PFSK-1 (cell line): ENCODE measurements around the gene HBA1.

Experiments used
- FOXP2 ChIP-seq: optimal IDR thresholded peaks from 2 replicates; pipeline ENCODE3; 2011; ENCODE audit warnings: borderline replicate concordance, control low read depth, inconsistent platforms; ENCODE audit not compliant: insufficient read depth; ENCODE audit errors: extremely low read length, extremely low read depth
- POLR2AphosphoS5 ChIP-seq: IDR thresholded peaks from 2 replicates; pipeline ENCODE4 v1.6.1; 2012; ENCODE audit warnings: low read depth, mild to moderate bottlenecking, control low read depth, low read length, moderate library complexity
- REST ChIP-seq, 2 experiments: IDR thresholded peaks; 2 replicates each; pipeline versions ENCODE4 v1.6.1 to v1.8.0; 2011 to 2012; ENCODE audit warnings: low read depth in 2 of 2, low read length in 2 of 2, control low read depth in 1 of 2, inconsistent platforms in 1 of 2, mild to moderate bottlenecking in 1 of 2, moderate library complexity in 1 of 2; ENCODE audit not compliant: insufficient read depth in 1 of 2

- TF ChIP-seq REST (IDR thresholded peaks at IDR 0.05; ENCODE audit: insufficient read depth in 1 of 2, low read depth in 2 of 2, low read length in 2 of 2), result no peak
- no peak for TF ChIP-seq FOXP2
- no peak for TF ChIP-seq POLR2AphosphoS5
These were observed 15.7 kb upstream of the HBA1 start for GRCh38 chr16:160691-161190.
